Activated gamma-delta T cell (primary cell): ENCODE measurements around the gene KLF9.
"Not testable (repeated sequence)": the region's sequence is repeated elsewhere in the genome, so short reads cannot be mapped to it uniquely, and the experiment has no call there.

Source experiments
- DNase-seq: peaks from one replicate; lab custom pipeline; 2025; lab: John Stamatoyannopoulos, UW

The KLF9 gene

DNA sequence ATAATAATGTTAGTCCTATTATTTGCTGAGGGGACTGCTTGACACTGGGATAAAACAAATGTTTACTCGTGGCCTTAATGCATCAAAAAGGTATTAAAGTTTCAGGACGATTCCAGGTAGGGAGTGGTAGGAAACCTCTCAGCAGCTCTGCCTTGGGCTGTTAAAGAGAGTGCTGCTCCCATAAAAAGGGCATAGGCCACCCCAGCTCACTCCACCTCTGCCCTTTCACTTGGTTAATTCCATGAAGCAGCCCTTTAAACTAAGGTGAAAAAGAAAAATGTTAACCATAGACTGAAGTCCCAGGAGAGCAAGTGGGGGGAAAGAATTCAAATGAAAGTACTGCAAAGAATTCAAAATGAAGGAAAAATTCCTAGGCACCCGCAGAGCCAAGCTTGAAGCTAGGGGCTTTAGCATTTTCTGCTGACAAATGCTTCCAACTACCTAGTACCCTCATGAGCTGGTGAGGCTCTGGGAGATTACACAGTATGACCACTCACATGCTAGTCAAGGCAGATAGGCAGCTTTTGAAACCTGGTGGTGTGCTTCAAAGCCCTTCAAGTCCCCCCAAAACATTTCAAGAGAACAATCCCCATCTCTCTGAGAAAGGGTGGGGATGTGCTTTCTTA lies 8.5 kb downstream of the KLF9 start:
- no peak for DNase-seq

DNA sequence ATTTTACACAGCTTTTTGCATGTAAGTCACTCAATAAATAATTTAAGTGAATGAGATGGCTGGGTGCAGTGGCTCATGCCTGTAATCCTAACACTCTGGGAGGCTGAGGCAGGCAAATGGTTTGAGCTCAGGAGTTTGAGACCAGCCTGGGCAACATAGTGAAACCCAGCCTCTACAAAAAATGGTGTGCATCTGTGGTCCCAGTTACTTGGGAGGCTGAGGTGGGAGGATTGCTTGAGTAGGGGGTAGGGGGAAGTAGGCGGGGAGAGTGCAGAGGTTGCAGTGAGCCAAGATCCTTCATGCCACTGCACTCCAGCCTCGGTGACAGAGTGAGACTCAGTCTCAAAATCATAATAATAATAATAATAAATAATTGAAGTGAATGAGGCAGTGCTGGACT lies 10.2 kb downstream of the KLF9 start:
- DNase-seq: no peak

DNA sequence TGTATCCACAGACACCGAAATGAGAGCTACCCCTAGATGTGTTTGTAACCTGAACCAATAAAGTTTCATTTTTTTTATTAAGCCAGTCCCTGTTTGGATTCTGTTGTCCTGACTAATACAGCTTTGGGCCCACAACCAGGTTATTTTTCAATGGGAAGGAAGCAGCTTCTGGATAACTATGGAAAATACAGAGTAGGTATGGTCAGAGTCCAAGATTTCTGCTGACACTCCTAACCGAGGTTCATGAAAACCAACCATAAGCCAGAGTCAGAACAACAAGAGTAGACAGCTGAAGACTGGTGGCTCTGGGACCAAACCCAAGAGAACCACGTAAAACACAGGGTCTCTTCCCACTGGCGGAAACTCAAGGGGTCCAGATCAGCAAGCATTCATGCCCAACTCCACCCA lies 10.8 kb downstream of the KLF9 start:
- no peak for DNase-seq

DNA sequence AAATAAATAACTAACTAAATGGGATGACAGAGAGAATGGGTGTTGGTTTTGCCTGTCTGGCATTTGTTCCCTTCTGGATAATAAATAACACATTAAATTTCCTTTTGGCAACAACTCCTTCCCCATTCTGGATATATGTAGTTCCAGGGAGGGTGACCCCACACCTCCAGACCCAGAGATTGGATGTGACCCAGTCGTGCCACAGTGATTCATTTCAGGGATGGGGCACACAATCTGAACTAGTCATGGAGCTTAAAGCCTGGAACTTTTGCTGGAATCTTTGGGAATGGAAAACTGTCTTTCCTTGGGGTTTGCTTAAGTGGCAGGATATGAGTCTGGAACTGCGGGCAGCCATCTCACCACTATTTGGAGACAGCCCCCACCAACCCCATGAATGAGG lies 11.3 kb downstream of the KLF9 start:
- no peak for DNase-seq

GRCh38 chr9:70402213-70402612 lies 12.2 kb downstream of the KLF9 start:
- DNase-seq: no peak

GRCh38 chr9:70401241-70401640 lies 13.2 kb downstream of the KLF9 start:
- not testable (repeated sequence) for DNase-seq

- DNase-seq: no peak
Measured at GRCh38 chr9:70400107-70400892, 14.2 kb downstream of the KLF9 start.

DNA sequence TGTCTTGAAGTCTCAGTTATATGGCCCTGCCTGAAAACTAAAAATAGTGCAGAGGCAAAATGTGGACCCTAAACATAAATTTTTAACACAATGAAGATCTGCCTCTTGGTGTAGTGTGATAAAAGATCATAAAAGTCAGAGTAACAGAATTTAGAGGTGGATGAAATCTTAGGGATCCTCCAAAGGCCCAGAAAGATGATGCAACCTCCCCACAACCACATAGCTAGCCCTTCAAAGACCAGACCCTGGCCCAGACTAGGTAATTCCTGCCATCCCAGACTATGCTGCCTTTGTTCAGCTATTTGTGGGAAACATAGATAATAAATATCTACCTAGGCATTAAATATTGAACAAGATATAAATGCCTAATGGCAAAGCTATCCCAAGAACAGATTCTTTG lies 15.3 kb downstream of the KLF9 start:
- DNase-seq: no peak

GRCh38 chr9:70398145-70398556 lies 16.3 kb downstream of the KLF9 start:
- no peak for DNase-seq

GRCh38 chr9:70395652-70396051 lies 18.8 kb downstream of the KLF9 start:
- DNase-seq: no peak

- DNase-seq: no peak
Measured at GRCh38 chr9:70392850-70393249, 21.6 kb downstream of the KLF9 start.

DNA sequence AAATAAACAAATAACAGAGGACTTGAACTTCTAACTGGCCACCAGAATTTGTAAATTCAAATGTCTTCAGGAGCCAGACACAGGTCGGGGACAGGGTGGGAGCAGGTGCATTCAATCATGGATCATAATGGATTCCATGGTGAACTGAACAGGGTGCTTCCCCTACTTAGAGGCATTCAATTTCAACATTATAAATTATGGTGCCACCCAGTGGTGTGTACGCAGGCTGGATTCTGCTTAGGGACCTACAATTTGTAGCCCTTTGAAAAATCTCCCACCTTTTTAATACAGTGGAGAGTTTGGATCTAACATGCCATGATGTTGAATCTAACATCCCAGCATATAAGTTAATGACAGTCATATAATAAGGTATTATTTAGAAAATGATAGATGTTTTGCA lies 22.3 kb downstream of the KLF9 start:
- DNase-seq: no peak

GRCh38 chr9:70390933-70391341 lies 23.5 kb downstream of the KLF9 start:
- DNase-seq: no peak

DNA sequence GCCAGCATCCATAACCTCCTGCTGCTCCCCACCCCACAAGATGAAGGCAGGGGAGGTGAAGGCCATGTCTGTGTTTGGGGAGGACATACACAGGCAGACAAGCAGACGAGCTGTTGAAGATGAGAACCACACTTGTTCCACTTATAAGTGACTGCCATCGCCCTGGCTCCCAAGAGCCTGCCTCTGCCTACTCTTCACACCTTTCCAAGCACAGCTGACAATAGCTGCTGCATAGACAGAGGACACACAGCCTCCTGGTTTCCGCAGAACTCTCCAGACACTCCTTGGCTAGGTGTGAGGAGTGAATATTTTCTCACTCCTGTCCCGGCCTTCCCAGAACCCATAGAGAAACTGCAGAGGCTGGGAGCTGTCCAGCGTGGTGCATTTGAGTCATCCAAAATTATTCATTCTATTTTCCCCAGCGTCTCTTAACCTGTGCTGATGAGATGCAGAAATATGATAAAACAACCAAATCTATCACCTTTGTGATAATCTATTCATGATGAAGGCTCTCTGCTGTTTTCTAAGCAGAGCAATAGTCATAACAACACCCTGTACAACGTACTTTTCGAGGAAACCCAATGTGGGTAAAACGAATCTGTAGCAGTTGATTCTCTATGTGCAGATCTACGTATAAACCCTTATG lies 24.7 kb downstream of the KLF9 start:
- no peak for DNase-seq

GRCh38 chr9:70389188-70389587 lies 25.3 kb downstream of the KLF9 start:
- no peak for DNase-seq

GRCh38 chr9:70387663-70388062 lies 26.8 kb downstream of the KLF9 start:
- no peak for DNase-seq

DNA sequence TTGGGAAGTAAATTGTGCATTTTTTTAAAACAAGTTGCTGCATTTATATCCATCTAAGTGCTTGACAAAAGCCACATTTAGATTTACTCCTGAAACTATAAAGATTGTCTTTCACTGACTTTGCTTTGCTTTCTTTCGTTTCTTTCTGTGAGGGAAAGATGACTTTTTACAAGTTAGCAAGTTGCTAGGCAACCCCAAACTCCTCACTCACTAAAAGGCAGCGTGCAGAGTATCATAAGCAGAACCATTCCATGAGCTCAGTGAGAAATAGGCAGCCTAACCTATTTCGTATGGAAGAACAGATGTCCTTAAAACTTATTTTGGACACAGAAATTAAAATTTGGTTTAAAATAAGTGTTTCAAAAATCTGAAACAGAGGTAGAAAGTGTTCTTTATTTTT lies 29.0 kb downstream of the KLF9 start:
- DNase-seq: no peak

GRCh38 chr9:70382709-70383605 lies 31.5 kb downstream of the KLF9 start:
- no peak for DNase-seq

DNA sequence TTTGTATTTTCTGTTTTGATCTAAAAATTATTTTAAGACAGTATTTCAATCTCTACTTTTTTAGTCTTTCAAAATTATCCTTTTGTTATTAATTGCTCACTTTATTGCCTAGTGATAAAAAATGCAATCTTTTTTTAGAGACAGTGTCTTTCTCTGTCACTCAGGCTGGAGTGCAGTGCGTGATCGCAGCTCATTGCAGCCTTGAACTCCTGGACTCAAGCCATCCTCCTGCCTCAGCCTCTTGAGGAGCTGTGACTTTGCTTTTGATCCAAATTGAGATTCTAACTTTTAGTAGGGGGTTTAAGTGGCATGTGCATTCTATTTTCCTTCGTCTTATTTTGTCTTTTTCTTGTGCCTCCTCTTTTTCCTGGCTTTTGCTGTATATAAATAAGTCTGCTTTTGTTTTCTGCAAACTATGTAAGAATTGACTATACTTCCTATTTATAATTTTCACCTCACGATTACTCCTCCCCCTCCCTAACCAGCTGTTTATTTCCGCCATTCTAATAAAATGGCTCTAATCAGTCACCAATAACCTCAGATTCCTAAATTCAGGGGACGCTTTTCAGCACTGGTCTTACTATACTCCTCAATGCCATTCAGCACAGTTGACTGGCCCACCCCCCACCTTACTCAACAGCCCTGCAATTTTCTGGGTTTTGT lies 32.3 kb downstream of the KLF9 start:
- no peak for DNase-seq

GRCh38 chr9:70374962-70375618 lies 39.4 kb downstream of the KLF9 start:
- no peak for DNase-seq

DNA sequence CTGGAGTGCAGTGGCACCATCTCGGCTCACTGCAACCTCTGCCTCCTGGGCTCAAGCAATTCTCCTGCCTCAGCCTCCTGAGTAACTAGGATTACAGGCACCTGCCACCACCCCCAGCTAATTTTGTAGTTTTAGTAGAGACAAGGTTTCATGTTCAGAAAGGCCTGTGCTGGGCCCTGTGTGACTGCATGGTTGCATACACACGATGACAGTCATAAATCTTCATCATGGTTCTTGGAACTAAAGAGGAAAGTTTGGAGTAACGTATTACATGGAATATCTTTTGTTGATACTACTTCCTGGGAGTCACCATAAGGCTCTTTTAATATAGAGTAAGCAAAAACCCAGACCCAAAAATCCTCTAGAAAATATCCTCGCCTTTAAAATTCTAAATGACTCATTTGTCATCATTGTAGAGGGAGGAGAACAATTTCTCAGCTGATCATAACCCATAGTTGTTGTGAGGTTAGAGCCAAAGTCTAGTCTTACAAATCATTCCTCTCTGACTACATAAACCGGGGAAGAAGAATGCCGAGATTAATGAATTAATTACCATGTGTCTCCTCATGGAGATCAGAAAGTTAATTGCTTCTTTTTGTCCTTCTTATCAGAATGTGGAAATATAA lies 47.0 kb downstream of the KLF9 start:
- DNase-seq: no peak
